ENCODE data around the gene APOC1.

DNA sequence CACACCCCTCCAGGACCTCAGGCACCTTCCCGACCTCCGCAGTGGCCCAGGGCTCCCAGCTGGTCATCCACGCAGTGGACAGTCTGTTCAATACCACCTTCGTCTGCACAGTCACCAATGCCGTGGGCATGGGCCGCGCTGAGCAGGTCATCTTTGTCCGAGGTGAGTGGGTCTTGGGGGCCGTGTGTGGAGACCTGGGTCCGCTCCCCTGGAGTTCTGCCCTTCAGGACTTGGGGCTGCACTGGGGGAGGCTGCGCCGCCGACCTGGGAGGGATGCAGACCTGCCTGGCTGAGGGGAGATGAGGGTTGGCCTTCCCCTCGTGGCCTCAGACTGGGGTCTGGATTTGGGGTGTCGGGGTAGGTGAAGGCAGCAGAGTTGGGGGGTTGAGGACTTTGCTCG, 40.1 kb upstream of the APOC1 start:
- TF ChIP-seq EZH2phosphoT487 (IDR thresholded peaks at IDR 0.05; ENCODE audit: insufficient read depth, low read depth) (no peak), EZH2 (IDR thresholded peaks at IDR 0.05; ENCODE audit: insufficient read depth, poor library complexity, severe bottlenecking) (no peak)
